Kidney (tissue), 14 donors: Measurements from ENCODE around the gene ZGRF1. TPM values are rescaled to one million over a fixed set of nuclear protein-coding genes. Genes with fewer than 3 reads are reported as not detected.

Experiments
- DNase-seq, 5 donors: peaks; one replicate each; pipeline ENCODE4 v3.0.0-alpha.2; 2013 to 2020
- FAIRE-seq: peaks from 2 replicates; lab custom pipeline; 2012; peaks lifted over from hg19 to GRCh38; lab: Jason Lieb, UNC
- H3K27ac ChIP-seq, 2 donors: one replicate each; pipeline ENCODE4 v1.7.0; 2013; ENCODE audit warnings: low read depth in 2 of 2, low read length in 2 of 2, inconsistent platforms in 1 of 2
- H3K27me3 ChIP-seq: one replicate; pipeline ENCODE4 v1.7.1; 2013; ENCODE audit warnings: low read length, inconsistent platforms; ENCODE audit not compliant: control insufficient read depth, insufficient read depth
- H3K36me3 ChIP-seq, 3 donors: one replicate each; pipeline versions ENCODE4 v1.7.0 to v1.7.1; 2013; ENCODE audit warnings: low read length in 3 of 3, control low read depth in 1 of 3, inconsistent platforms in 1 of 3; ENCODE audit not compliant: insufficient read depth in 3 of 3, control insufficient read depth in 2 of 3
- H3K4me1 ChIP-seq, 3 donors: one replicate each; pipeline versions ENCODE4 v1.7.0 to v1.7.1; 2013; ENCODE audit warnings: low read length in 3 of 3, inconsistent platforms in 1 of 3, low read depth in 1 of 3; ENCODE audit not compliant: control insufficient read depth in 2 of 3, insufficient read depth in 2 of 3
- H3K4me3 ChIP-seq, 3 donors: one replicate each; pipeline versions ENCODE4 v1.7.0 to v1.8.1; 2013; ENCODE audit warnings: low read length in 3 of 3, control low read depth in 1 of 3, inconsistent platforms in 1 of 3
- H3K9ac ChIP-seq, 3 donors: one replicate each; pipeline versions ENCODE4 v1.7.0 to v1.7.1; 2013; ENCODE audit warnings: low read length in 3 of 3, control low read depth in 1 of 3, inconsistent platforms in 1 of 3
- H3K9me3 ChIP-seq, 3 donors: one replicate each; pipeline versions ENCODE4 v1.7.0 to v1.7.1; 2013; ENCODE audit warnings: low read length in 3 of 3, control low read depth in 1 of 3, inconsistent platforms in 1 of 3; ENCODE audit not compliant: control insufficient read depth in 2 of 3, insufficient read depth in 1 of 3
- CTCF ChIP-seq: IDR thresholded peaks from 3 replicates; pipeline ENCODE4 v1.5.1; 2012; ENCODE audit warnings: mild to moderate bottlenecking, moderate library complexity, borderline replicate concordance; ENCODE audit not compliant: insufficient read depth; ENCODE audit errors: extremely low read depth
- intact Hi-C: fragments of 100-400 bp; cut with DNase I; formaldehyde crosslinking; loops from one replicate; pipeline ENCODE4 v1.11.1; 2022
- polyA plus RNA-seq: library from polyadenylated mRNA; stranded (reverse); fragments of 350-450 nt; fragmentation: Illumina TruSeq; extraction: RNeasy Lipid Tissue Mini Kit (QIAGEN cat#74804); gene quantifications from one replicate; pipeline ENCODE4 v1.2.3, GENCODE V29; 2014; ENCODE audit warnings: low read depth, low replicate concordance; ENCODE audit not compliant: insufficient read depth
- total RNA-seq: library from RNA; stranded (reverse); fragmentation: NEBNext Ultra II Directional; extraction: Animal tissue kit (Norgen Biotek cat#: 25700); gene quantifications from one replicate; pipeline ENCODE4 v1.2.1, GENCODE V29; 2021
- donor health status: control.
- donor health status: control.
- donor health status: control.
- donor health status: control.
- donor health status: control.
- donor health status: DM: yes; HTN: yes; CAD: no.
- donor health status: Normal renal cell carcinoma (clear cell type).

The ZGRF1 gene
- total and polyA plus RNA-seq, 2 donors from 2014 or later: 0.73 to 3.6 TPM

- FAIRE-seq (no peak), DNase-seq (no peak)
- H3K27ac ChIP-seq: no peak overlapping the region
Measured at GRCh38 chr4:112567536-112567935, 69.2 kb downstream of the ZGRF1 start.

GRCh38 chr4:112564706-112565270 is 71.9 kb downstream of the ZGRF1 start:
- TF ChIP-seq CTCF: no peak
- Histone ChIP-seq H3K27me3 (no peaks in the 10 kb centered on the region), H3K4me3 (no peak overlapping the region), H3K9ac (no peak overlapping the region), H3K27ac (no peak overlapping the region), H3K9me3 (no peaks in the 10 kb centered on the region), H3K36me3 (no peaks in the 10 kb centered on the region), H3K4me1 (no peaks in the 10 kb centered on the region)
- DNase-seq (no peak), FAIRE-seq (no peak)
- intact Hi-C loops: no loop called here

More at GRCh38 chr4:112567536-112567935, 69.2 kb downstream of the ZGRF1 start:
- no peaks in the 10 kb centered on the region for H3K4me1 ChIP-seq
- H3K9me3 ChIP-seq: no peaks in the 10 kb centered on the region
- H3K36me3 ChIP-seq: no peaks in the 10 kb centered on the region
- no peak for TF ChIP-seq CTCF
- intact Hi-C loops: no loop called here
- H3K4me3 ChIP-seq: no peak overlapping the region
- H3K9ac ChIP-seq: no peak overlapping the region
- H3K27me3 ChIP-seq: no peaks in the 10 kb centered on the region

- H3K4me1 ChIP-seq: no peaks in the 10 kb centered on the region
- DNase-seq: no peak
- H3K36me3 ChIP-seq: no peaks in the 10 kb centered on the region
- intact Hi-C loops: no loop called here
- no peak overlapping the region for H3K9ac ChIP-seq
- H3K9me3 ChIP-seq: no peaks in the 10 kb centered on the region
- no peak overlapping the region for H3K27ac ChIP-seq
- no peak for TF ChIP-seq CTCF
- no peak overlapping the region for H3K4me3 ChIP-seq
- FAIRE-seq: no peak
- no peaks in the 10 kb centered on the region for H3K27me3 ChIP-seq
Measured at GRCh38 chr4:112563431-112564200, 73.1 kb downstream of the ZGRF1 start.
